NCI-H2171 treated with DMSO at 0.1 percent for 48 hours (cell line): ENCODE measurements around the gene CLDN24.

ENCODE experiments used
- DNase-seq: peaks from one replicate; lab custom pipeline; 2025; lab: John Stamatoyannopoulos, UW

CLDN24 gene

GRCh38 chr4:183322326-183322725 lies at the start of gene CLDN24:
CLDN24 (minus strand) TSS chr4:183322426; CDS start chr4:183322426, 0 bp downstream.
- DNase-seq: no peak

GRCh38 chr4:183370786-183371185 lies 48.6 kb upstream of the CLDN24 start:
- DNase-seq: no peak

- no peak for DNase-seq
These were observed 46.8 kb upstream of the CLDN24 start for GRCh38 chr4:183369073-183369472.

- DNase-seq: no peak
These were observed 44.1 kb upstream of the CLDN24 start for GRCh38 chr4:183366206-183366835.

GRCh38 chr4:183364025-183364424 lies 41.8 kb upstream of the CLDN24 start:
- no peak for DNase-seq

GRCh38 chr4:183362916-183363542 lies 40.8 kb upstream of the CLDN24 start:
- no peak for DNase-seq

- DNase-seq: no peak
These were observed 39.8 kb upstream of the CLDN24 start for GRCh38 chr4:183362036-183362435.

- no peak for DNase-seq
These were observed 38.1 kb upstream of the CLDN24 start for GRCh38 chr4:183360161-183360919.

GRCh38 chr4:183358215-183358755 lies 36.1 kb upstream of the CLDN24 start:
- DNase-seq: no peak

GRCh38 chr4:183356931-183357675 lies 34.9 kb upstream of the CLDN24 start:
- no peak for DNase-seq

GRCh38 chr4:183356173-183356830 lies 34.1 kb upstream of the CLDN24 start:
- DNase-seq: no peak

GRCh38 chr4:183355405-183355804 lies 33.2 kb upstream of the CLDN24 start:
- DNase-seq: no peak

GRCh38 chr4:183354219-183354618 lies 32.0 kb upstream of the CLDN24 start:
- DNase-seq: no peak

- DNase-seq: no peak
These were observed 31.3 kb upstream of the CLDN24 start for GRCh38 chr4:183353557-183353956.

- DNase-seq: no peak
These were observed 30.3 kb upstream of the CLDN24 start for GRCh38 chr4:183352546-183352945.

GRCh38 chr4:183350317-183351071 lies 28.3 kb upstream of the CLDN24 start:
- no peak for DNase-seq

GRCh38 chr4:183349673-183350072 lies 27.4 kb upstream of the CLDN24 start:
- no peak for DNase-seq

- no peak for DNase-seq
These were observed 26.8 kb upstream of the CLDN24 start for GRCh38 chr4:183348706-183349659.

- no peak for DNase-seq
These were observed 25.9 kb upstream of the CLDN24 start for GRCh38 chr4:183348136-183348535.

GRCh38 chr4:183347566-183347965 lies 25.3 kb upstream of the CLDN24 start:
- DNase-seq: no peak
